GM19099 (cell line): Measurements from ENCODE around the gene HEYL.

Source experiments
- POLR2A ChIP-seq: IDR thresholded peaks from 3 replicates; pipeline ENCODE4 v1.6.1; 2011; ENCODE audit warnings: low read depth; ENCODE audit not compliant: insufficient read length; ENCODE audit errors: extremely low read depth

Gene HEYL

DNA sequence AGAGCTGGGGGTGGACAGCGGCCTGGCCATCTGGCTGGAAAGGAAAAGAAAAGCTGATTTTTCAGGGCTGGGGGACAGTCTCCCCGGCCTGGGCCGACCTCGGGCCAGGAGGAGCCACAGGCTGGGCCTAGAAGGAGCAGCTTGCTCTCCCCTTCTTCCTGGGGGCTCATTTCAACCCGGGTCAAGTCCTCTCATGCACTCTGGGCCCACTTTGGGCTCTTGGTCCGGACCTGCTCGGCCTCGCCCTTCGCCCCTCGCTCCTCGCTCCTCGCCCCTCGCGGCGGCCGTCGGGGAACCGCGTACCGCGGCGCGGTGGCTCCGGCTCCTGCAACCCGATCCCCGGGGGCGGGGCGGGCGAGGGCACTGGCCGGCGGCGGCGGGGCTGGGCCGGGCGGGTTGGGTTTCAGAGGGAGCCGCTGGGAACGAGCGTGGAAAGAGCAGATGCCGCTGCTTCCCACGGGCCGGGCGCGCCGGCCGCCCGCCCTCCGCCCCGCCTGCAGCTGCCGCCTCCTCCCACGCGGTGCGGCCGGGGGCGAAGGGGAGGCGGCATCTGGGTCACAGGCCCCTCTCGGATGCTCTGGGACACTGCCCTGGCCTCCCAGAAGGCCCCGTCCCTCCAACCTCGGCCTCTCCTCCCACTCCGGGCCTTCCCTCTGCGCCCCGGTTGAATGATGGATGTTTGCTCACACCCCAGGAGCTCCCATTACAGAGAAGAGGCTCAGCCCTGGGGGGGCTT, 6.6 kb downstream of the HEYL start:
- TF ChIP-seq POLR2A: no peak

DNA sequence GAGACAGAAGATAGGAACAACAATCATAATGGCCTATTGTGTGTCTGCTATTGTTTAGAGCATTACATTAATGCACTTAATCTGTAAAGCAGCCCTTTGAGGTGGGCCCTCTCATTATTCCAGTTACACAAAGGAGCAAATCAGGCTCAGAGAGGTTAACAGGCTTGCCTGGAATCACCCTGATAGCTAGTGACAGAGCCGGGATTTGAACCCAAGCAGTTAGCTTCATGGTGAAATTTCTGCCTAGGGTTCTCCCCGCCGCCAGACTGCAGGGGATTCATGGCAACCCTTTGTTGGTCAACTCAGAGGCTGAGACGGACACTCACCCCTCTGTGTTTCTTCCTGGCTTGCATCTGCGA, 7.1 kb downstream of the HEYL start:
- TF ChIP-seq POLR2A: no peak

DNA sequence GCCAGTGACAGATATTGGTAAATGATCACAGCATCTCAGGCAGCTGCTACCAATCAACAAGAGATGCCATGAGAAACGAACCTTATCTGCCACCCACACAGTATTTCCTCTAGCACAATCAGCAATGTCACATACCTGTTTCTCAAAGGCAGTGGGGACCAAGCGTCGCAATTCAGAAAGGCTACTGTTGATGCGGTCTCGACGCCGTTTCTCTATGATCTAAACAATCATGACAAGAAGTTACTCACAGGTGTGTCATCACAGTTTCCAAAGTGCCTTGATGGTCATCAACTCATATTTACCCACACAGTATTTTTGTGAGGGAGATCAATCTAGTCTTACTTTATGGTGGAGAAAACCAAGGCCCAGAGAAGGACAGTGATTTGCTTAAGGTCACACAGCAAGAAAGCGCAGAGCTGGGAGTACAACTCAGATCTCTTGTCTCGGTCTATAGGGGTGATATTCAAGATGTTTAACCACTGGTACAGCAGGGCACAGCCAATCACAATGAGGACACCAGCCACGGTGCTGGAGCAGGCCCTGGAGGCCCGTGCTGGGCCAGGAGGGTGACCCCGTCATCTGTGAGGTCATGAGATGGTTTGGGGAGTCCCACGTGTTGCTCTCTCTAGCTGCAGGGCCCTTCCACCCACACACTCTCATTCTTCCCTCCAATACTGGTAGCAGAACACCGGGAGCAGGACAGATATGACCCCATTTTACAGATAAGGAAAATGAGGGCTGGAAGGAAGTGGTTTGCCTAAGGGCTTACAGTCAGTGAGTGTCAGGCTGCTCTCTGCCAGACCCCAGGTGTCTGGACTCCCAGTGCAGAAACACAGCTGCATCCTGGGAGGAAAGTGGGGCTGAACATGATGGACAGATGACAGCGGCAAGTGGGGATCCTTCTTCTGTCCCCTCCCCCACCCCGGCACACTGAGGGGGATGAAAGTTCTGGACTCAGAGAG, 7.8 kb downstream of the HEYL start:
- no peak for TF ChIP-seq POLR2A

DNA sequence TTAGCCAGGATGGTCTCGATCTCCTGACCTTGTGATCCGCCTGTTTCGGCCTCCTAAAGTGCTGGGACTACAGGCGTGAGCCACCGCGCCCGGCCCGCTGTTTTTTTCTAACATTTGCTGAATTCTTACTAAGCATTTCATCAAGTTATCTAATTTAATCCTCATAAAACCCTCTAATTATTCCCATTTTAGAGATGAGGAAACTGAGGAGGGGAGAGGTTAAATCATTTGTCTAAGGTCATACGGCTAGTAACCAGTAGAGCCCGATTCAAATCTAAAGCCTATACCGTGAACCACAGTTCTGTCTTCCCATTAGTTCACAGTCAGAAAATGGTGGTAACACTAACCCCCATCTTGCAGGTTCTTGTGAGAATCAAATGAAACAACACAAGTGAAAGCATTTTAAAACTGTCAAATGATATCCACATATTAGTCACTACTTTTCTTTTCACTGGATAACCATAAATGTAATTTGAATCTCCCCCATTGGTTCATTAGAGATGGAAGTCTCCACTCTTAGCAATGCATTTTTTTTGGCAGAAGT, 10.6 kb downstream of the HEYL start:
- no peak for TF ChIP-seq POLR2A

DNA sequence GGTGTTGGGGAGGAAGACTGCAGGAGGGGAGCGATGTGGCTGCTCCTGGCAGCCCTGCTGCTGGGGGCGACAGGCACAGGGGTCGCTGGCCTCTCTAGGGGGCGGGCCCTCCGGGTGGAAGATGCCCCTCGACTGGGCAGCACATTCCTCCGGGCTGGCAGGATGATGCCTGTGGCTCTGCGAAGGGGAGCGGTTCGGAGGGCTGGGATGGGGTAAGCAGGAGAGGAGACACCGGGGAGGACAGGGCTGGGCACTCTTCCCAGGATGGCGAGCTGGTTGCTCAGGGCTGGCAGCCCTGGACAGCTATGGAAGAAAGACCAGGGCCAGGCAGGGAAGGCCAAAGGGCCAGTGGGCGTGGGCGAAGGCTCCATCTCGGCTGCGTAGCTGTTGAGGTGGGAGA, 12.8 kb downstream of the HEYL start:
- TF ChIP-seq POLR2A: no peak

DNA sequence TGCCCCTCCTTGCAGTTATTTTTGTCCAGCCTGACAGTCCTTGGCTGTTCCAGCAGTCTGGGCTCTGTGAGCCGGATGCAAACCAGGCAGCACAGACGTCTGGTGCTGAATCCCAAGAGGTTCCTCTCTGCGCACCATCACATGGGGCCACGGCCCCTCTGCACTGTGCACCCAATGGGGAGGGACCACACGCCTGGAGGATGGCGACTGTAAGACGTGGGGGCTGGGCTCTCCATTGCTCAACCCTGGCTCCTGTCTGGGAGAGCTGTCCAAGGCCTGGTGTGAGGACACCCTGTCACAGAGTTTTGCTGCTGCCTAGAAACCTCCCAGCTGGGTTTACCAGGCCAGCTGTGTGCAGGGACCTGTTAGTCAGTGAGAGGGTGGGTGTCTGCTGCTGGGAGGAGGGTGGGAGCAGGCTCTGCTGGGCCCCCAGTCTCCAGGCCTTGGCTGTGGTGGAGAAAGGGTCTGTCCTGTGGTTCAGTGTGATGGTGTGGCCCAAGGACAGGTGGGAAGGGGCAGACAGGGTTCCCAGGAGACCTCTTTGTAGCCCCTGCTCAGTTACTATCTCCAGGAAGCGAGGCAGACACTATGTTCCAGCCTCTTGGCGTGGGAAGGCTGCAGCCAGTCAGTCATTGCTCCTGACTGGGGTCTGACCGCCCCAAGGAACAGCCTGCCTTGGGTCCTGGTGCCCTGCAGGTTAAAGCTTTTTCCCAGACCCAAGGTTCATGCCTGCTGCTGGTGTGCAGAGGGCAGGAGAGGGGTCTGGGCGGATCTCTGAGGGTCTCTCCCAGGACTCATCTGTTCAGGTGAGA, 13.8 kb downstream of the HEYL start:
- TF ChIP-seq POLR2A: no peak

DNA sequence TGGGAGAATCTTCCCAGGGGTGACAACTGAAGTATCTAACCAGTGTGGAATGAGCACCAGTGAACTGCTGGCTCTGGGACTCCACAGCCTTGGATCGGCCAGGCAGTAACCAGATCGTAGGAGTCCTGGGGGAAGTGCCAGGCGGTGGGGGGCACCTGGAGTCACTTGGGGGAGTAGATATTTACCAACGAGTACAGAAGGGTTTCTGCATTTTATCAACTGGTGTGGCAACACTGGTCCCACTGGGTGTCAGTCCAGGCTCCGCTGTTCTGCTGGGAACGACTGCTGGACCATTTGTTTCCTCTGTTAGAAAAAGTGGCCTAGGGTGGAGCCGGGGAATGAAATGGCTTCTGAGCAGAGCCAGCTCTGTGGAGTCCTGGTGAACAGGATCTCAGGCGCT, 14.4 kb downstream of the HEYL start:
- TF ChIP-seq POLR2A: no peak

DNA sequence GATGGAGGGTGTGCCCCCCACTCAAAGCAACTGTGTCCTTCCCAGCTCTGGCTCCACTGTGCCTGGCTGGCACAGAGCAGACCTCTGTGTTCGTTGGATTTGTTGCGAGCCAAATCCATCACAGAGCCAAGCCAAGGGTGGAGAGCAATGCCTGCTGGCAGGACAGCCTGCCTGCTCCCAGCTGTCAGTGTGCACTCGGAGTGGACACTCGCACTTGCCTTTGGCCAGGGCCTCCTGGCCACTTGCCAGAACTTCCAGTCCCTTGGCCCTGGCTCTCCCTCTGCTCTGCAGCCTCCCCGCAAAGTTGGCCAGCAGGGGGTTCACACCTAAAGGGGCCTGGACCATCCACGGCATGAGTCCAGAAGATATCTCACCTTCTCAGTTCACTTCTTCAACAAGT, 16.4 kb downstream of the HEYL start:
- no peak for TF ChIP-seq POLR2A

DNA sequence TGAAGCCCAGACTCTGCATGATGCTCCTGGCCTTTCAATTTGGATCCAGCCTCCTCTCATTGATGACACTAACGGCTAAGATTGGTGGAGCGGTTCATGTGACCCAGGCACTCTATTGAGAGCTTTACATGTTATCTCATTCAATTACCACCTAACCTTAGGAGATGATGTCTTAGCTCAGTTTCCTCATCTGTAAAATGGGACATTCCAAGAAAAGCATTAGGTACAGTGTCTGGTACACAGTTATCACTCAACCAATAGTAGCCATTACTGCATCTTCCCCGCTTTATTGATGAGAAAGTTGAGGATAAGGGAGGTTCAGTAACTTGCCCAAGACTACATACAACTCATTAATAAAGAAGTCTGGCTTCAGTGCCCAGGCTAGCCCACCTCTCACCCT, 17.0 kb downstream of the HEYL start:
- TF ChIP-seq POLR2A: no peak

DNA sequence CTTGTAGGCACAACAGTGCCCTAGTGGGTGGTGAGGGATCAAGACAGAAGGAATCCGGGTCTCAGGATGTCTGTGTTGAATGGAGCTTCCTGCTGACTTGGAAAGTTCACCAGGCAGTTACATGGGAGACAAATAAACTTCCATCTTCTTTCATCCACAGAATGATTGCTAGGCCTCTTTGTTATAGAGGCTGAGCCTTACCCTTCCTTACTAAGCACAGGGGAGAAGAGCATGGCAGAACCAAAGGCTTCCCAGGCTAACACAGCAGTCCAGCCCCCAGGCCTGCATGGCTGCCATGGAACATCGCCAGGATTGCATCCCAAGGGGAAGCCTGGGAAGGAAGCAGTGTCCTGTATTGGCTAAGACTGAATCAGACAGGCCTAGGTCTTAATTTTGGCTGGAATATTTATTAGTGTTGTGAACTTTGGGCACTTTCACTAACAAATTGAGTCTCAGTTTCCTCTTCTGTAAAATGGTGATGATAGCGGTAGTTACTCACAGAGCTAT, 18.7 kb downstream of the HEYL start:
- TF ChIP-seq POLR2A: no peak

DNA sequence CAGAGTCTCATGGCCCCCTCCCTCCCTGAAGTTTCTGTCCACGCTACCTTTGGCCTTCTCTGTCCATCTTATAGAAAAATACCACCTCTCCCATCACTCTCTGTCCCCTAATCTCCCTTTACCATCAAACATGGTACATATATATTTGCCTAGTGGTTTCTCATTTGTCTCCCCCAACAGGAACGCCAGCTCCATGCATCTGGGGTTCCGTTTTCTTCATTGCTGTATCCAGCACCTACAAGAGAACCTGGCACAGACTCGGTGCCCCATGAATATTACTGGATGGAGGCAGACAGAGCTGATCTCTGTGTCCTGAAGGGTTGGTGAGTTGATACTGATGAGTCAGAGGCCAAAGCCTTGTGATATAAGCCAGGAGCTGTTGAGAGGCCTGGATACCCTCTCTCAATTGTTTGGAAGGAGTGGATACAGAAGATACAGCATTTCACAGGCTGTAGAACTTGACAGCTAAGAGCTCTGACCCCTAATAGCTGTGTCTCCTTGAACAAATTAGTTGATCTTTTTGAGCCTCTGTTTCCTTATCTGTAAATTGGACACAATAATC, 21.9 kb downstream of the HEYL start:
- TF ChIP-seq POLR2A: no peak

DNA sequence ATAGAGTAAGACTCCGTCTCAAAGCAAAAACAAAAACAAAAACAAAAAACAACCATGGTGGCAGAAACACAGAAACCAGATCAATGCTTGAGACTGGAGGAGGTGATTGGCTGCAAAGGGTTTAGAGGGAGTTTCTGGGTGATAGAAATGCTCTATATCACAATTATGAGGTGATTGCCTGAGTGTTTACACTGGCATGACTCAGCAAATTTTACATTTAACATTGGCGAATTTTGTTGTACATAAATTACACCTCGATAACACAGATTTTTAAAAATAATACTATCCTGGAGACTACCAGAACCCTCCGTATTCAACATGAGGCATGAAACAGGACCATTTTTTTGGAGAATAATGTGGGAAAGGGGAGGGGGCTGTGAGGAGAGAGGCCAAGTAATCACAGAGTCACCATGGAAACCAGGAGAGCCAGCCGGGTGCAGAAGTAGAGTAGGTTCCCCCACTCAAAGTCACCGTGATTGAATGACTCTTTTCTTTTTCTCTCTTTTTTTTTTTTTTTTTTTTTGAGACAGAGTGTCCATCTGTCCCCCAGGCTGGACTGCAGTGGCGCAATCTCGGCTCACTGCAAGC, 24.3 kb downstream of the HEYL start:
- no peak for TF ChIP-seq POLR2A

DNA sequence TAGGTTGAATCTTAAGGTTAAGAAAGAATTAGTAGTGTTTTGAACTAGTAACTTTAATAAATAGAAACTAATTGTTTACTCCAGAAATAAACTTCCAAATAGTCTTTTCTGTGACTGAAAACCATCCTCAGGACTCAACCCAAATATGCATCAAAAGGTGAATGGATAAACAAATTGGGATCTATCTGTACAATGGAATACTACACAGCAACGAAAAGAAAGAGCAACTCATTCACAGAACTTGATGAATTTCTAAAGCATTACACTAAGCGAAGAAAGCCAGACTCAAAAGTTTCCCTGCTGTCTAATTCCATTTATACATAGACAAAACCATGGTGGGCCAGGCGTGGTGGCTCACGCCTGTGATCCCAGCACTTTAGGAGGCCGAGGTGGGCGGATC, 25.0 kb downstream of the HEYL start:
- no peak for TF ChIP-seq POLR2A

DNA sequence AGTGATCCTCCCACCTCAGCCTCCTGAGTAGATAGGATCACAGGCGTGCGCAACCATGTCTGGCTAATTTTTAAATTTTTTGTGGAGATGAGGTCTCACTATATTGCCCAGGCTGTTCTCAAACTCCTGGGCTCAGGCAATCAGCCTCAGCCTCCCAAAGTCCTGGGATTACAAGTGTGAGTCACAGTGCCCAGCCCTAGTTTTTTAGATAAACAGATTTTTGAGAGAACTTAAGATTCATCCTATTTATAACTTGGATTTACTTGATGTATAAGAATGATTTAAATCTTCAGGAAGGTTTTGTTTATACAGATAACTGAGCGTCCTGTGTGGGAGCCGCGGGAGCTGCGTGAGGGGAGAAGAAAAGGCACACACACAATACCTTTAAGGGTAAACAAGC, 26.2 kb downstream of the HEYL start:
- TF ChIP-seq POLR2A: no peak
